Endometrial microvascular endothelial cells (primary cell): ENCODE data around the gene CBX4. TPM values are rescaled to one million over a fixed set of nuclear protein-coding genes. Genes with fewer than 3 reads are reported as not detected.

ENCODE experiments used
- in situ Hi-C: cut with HindIII; loops from 2 replicates; pipeline ENCODE4 v1.10.0; 2017; ENCODE audit warnings: low sequenced_read_pairs, low pct_unique_long_range_greater_than_20kb; ENCODE audit errors: inconsistent ontology term
- total RNA-seq: library from RNA; depleted of rRNA; stranded (reverse); fragments of >200 nt; gene quantifications from one replicate; pipeline ENCODE4 v1.2.3, GENCODE V29; 2015; ENCODE audit errors: inconsistent ontology term

The CBX4 gene
- total RNA-seq, 1 donor from 2014 or later = 5.6 TPM

DNA sequence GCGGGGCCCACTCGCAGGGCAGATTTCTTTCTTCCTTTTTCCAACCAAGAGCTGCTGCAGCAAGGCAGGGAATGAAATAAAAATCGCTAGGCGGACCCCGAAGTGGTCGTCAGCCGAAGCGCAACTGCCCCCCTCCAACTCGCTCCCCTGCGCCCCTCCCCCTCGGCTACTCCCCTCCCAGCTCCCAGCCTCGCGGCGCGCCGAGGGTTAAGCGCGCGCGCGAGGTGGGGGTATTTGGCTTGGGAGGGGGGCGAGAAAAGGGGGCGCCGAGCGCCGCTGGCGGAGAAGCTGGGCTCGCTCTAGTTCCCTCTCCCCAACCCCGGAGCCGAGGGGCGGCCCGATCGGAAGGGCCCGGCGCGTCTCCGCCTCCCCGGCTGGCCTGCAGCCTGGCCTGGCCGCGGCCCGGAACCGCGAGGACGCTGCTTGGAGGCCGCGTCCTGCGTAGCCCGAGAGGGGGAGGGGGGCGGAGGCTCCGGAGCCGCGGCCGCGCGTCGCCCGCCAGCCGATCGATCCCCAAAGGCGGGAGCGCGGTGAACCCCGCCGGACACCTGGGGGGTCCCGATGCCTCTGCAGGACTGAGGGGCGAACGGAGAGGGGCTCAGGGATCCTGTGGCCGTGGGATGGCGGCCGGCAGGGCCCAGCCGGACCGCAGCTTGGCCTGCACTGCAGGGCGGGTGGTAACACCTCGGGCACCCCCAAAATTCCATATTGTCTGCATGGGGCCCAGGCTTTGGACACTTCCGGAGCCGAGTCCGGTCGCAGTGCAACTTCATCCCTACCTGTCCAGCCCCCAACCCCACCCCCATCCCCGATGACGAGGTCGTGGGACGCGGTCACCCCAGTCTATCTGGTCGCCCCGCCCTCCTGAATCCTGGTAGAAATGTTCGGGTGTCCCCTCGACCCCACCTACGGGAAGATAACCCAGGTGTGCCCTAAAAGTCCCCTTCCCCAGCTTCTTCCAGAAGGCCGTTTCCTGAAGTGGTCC, 4.9 kb upstream of the CBX4 start:
- in situ Hi-C loops = no loop called here

DNA sequence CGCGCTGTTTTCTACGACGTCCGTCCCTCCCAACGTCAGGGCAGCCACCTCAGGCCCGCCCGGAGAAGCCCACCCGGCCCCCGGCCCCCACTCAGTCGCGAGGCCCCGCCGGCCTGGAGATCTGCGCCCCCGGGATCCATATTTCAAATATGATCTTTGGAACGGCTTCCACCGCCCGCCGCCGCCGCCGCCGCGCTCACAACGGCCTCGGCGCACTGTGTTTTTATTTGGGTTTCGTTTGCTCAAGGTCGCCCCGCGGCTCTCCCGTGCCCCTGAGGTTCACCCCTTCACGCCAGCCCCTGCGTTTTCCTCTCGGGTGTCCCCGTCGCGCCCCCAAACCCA, 4.2 kb upstream of the CBX4 start:
- in situ Hi-C loops = no loop called here

DNA sequence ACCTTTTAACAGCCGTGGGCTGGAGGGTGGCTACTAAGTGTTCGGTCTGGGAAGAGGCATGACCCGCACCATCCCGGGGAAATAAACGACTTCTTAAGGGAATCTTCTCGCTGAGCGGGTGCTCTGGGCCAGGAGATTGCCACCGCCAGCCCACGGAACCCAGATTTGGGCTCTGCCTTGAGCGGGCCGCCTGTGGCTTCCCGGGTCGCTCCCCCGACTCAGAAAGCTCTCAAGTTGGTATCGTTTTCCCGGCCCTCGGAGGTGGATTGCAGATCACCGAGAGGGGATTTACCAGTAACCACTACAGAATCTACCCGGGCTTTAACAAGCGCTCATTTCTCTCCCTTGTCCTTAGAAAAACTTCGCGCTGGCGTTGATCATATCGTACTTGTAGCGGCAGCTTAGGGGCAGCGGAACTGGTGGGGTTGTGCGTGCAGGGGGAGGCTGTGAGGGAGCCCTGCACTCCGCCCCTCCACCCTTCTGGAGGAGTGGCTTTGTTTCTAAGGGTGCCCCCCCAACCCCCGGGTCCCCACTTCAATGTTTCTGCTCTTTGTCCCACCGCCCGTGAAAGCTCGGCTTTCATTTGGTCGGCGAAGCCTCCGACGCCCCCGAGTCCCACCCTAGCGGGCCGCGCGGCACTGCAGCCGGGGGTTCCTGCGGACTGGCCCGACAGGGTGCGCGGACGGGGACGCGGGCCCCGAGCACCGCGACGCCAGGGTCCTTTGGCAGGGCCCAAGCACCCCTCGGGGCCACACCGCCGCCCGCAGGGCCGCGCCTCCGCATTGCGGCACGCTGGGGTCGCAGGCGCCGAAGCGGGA, 3.6 kb upstream of the CBX4 start:
- in situ Hi-C loops = no loop called here

DNA sequence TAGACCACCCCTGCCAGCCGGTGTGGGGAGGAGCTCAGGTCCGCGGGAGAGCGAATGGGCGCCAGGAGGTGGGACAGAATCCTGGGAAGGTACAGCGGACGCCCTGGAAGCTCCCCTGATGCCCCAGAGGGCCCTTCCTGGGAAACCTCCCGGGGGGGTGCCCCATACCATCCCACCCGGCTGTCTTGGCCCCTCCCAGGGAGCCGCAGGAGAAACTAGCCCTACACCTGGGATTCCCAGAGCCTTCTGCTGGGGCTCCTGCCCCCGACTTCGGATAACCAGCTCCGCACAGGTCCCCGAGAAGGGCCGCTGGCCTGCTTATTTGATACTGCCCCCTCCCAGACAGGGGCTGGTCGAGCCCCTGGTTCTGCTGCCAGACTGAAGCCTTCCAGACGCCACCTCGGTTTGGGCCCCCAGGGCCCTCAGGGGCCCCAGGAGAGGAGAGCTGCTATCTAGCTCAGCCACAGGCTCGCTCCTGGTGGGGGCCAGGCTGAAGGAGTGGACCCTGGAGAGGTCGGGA, 3.0 kb upstream of the CBX4 start:
- in situ Hi-C loops = no loop called here

DNA sequence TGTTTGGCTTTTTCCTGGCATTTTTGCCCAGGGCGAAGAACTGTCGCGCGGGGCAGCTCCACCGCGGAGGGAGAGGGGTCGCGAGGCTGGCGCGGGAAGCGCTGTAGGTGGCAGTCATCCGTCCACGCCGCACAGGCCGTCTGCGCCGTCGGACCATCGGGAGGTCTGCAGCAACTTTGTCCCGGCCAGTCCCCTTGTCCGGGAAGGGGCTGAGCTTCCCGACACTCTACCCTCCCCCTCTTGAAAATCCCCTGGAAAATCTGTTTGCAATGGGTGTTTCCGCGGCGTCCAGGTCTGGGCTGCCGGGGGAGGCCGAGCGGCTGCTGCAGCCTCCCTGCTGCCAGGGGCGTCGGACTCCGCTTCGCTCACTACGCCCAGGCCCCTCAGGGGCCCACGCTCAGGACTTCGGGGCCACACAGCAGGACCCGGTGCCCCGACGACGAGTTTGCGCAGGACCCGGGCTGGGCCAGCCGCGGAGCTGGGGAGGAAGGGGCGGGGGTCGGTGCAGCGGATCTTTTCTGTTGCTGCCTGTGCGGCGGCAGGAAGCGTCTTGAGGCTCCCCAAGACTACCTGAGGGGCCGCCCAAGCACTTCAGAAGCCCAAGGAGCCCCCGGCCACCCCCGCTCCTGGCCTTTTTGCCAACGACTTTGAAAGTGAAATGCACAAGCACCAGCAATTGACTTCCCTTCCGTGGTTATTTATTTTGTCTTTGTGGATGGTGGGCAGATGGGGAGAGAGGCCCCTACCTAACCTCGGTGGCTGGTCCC, 2.3 kb upstream of the CBX4 start:
- in situ Hi-C loops = no loop called here

DNA sequence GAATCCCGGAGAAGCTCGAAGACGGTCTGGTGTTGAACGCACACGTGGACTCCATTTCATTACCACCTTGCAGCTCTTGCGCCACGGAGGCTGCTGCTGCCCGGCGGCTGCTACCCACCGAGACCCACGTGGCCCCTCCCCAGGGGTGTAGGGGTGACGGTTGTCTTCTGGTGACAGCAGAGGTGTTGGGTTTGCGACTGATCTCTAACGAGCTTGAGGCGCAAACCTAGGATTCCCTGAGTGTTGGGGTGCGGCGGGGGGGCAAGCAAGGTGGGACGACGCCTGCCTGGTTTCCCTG, 1.7 kb upstream of the CBX4 start:
- in situ Hi-C loops = no loop called here

GRCh38 chr17:79840269-79840988, 1.2 kb upstream of the CBX4 start:
- in situ Hi-C loops = no loop called here

- in situ Hi-C loops = no loop called here
These were observed 542 bp downstream of the CBX4 start for GRCh38 chr17:79838522-79839274.

GRCh38 chr17:79837888-79838521, 1.2 kb downstream of the CBX4 start:
- in situ Hi-C loops = no loop called here

DNA sequence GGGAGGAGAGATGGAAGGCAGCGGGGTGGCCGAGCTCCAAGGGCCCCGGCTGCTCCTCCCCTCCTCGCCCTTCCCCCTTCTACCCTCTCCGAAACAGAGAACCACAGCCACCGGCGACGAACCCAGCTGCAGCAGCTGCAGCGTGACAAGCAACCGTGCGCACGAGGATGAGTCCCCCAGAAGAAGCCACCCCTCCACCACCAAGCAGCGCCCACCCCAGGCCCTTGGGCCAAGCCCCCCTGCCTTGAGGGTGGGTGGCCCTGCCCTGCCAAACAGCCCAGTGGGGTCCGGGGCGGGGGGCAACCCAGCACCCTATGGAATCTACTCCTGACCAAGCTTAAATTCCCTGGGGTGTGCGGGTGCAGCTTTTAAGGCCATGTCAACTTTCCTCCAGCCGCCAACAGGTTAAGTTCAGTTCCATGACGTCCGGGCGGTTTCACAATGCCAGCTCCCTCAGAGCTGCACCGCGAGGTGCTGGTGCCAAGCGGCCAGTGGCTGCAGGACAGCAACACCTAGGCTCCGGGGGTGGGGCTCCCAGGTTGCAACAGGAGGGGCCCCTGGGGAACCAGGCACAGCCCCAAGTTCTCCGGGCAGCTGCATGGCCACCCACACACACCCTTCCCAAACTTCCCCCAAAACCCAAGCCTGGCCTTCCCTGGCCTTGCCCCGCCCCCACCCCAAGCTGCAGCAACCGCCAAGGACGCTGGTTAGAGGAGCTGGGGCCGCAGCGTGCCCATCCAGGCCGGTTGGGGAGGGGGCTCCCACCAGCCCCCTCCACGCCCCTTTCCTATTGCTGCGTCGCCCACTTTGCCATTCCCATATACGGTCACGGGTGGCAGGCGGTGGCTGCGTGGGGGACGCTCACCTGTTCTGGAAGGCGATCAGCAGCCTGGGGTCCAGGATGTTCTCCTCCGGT, 2.0 kb downstream of the CBX4 start:
- in situ Hi-C loops = no loop called here

GRCh38 chr17:79836510-79836971, 2.7 kb downstream of the CBX4 start:
- in situ Hi-C loops = no loop called here

DNA sequence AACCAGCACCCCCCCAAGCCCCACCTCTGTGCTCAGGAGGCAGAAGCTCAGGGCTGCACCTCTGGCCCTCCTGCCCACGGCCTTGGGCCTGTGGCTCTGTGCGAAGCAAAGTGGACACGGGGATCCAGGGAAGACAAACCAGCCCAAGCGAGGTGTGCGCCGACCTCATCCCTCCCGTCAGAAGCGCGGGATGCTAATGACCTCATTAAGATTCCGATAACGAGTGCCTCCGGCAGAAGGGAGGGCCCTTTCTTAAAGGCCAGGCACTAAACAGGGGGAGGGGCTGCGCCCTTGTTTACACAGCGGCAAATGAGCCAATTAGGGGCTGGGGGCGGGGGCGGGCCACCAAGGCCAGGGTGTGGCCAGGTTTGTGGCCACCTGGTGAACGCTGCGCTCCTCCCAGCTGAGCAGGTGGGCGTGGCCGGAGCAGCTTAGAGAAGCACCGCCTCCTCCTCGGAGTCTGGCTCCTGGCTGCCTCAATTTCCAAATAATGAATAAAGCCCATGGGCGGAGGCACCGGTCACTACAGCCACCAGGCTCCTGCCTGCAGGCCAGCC, 3.2 kb downstream of the CBX4 start:
- in situ Hi-C loops = no loop called here

GRCh38 chr17:79835470-79835899, 3.8 kb downstream of the CBX4 start:
- in situ Hi-C loops = no loop called here

- in situ Hi-C loops = no loop called here
These were observed 4.4 kb downstream of the CBX4 start for GRCh38 chr17:79834565-79835469.
